ENCODE results near the gene STIM2.
"Not testable (repeated sequence)": the region's sequence is repeated elsewhere in the genome, so short reads cannot be mapped to it uniquely, and the experiment has no call there.

The STIM2 gene

DNA sequence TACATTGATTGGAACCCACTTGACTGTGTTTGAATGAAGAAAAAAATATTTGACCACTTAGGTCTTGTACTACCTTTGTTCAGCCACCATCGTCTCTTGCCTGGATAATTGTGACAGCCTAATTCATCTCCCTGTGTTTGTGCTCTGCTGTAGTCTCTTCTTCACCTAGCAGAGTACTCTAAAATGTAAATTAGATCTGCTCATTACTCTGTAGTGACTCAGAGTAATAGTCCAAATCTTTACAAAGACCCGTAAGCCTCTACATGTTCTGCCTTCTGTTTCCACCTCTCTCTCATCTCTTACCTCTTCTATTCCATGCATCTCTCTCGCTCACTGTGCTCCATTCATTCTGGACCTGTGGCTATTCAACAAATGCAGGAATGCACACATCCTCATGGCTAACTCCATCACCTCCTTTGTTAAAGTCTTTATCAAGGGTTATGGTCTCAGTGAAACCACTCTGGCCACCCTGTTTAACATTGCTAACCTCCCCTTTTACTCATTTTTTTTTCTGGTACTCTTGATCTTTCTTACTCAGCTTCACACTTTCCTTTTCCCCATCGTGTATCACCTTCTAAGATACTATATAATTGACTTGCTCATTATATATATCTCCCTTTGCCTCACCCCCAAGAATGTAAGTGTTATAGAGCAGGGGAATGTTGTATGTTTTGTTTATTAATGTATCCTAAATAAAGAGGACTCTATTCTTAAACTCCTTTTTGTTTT lies 98.4 kb downstream of the STIM2 start:
- DNase-seq: no peak

DNA sequence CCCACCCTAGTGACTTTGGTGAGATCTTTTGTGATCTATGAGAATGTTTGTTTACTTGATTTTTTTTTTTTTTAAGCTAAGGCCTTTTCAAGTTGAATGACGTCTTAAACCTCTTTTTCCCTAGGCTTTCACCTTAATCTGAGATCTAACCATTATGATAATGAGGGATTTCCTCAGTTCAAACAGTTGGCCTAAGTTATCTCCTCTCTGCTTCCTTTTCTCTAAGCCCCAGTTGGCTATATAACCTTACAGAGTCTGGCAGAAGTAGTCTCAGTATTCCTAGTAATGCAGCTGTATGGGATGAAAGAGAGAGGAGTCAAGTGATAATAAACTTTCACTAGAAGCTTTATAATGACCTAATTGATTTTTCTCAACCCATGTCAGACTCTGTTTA lies 99.0 kb downstream of the STIM2 start:
- no peak for DNase-seq

DNA sequence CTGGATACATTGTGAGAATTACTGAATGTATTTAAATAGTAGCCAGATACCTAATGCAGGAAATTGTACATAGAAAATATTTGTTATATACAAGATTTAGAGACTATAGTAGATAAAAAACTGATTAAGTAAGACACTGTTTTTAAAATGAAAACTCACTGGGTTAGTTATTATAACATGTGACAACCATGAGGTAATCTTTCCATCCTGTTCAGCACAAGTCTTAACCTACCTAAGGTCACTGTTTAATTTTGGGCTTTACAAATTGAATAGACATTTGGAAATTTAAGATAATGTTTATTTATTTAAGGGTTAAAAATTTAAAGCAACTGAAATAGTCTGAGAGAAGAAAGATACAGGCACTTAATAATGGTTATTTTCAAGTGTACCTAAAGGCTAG lies 102.1 kb downstream of the STIM2 start:
- no peak for DNase-seq

DNA sequence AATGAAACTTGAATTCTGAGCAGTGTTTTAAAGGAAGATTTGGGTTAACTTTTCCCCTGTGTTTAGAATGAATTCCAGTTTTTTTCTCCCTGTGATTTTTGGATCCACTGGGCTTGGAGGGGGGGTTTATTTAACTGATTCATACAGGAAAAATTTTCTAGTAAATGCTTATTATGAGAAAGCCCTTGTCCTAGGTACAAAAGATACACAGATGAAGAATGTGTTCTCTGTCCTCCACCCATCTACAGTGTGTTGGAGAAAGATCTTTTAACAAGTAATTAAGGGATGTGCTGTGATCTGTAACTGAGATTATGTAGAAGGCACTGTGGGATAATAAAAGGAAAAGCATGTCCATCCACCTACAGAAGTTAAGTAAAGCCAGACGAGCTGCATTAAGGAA lies 103.9 kb downstream of the STIM2 start:
- no peak for DNase-seq

DNA sequence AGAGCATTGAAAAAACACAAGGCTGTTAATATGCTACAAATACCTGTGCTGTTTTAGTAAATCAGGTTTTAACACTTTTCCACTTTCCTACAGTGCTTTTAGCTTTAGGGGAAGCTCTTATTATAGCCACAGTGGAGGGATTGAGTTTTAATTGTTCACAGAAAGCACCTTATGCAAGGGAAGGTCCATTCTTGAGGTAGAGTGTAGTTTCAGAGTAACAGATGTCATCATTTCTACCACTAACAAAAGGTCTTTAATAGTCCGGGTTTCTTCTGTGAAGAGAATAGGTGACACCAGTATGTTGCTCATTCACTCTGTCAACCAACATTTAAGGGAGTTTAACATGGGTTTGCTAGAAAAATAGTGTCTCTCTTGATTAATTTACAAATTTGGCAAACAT lies 104.4 kb downstream of the STIM2 start:
- no peak for DNase-seq

DNA sequence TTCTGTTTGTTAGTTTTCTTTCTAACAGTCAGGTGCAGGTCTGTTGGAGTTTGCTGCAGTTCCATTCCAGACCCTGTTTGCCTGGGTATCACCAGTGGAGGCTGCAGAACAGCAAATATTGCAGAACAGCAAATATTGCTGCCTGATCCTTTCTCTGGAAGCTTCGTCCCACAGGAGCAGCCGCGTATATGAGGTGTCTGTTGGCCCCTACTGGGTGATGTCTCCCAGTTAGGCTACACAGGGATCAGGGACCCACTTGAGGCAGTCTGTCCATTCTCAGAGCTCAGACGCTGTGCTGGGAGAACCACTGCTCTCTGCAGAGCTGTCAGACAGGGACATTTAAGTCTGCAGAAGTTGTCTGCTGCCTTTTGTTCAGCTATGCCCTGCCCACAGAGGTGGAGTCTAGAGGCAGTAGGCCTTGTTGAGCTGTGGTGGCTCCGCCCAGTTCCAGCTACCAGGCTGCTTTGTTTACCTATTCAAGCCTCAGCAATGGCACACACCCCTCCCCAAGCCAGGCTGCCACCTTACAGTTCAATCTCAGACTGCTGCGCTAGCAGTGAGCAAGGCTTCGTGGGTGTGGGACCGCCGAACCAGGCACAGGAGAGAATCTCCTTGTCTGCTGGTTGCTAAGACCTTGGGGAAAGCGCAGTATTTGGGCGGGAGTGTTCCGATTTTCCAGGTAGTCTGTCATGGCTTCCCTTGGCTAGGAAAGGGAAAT lies 115.0 kb downstream of the STIM2 start:
- DNase-seq: not testable (repeated sequence)

DNA sequence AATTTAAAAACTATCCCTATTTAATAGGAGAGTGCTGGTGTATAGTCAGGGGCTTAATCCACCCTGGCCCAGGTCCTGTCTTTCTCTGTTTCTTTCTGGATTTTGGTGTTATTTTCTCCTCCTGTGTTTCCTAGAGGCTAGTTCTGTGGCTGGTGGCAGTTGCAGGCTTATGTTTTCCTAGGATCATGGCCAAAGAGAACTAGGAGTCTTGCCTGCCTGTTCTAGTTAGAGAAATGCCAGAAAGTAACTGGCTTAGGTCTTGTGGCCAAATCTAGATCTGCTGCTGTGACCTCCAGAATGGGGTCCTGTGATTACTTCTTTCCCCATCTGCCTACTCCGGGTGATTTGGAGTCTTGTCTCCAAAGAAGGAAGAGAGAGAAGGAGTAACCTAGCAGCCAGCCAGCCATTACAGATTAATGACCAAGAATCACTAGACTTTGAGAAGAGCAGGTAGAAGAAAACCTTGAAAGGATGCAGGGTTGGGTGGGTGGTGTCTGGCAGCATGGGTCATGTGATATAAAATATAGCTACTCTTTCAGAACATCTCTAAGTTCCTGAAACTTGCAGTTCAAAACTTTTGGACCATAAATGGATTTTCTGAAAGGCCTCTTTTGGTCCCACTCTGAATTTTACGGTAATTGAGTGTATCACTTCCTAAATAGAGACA lies 117.9 kb downstream of the STIM2 start:
- DNase-seq: no peak

DNA sequence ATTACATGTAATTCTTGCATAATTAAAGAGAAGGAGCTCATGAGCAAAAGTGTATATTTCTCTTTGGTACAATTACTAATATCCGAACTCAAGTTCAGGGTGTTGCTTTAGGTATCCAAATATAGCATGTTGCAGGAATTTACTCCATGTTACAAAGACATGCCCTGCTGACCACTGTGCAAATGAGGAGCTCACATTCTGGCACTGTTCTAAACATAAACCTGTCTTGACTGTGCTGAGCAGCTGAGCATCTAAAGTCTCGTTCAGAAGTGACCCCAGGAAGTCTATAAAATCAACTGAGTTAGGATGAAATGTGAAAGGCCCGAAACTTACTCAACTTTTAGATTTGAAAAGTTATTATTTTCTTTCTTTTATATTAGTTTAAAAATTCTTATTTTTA lies 124.3 kb downstream of the STIM2 start:
- no peak for DNase-seq

DNA sequence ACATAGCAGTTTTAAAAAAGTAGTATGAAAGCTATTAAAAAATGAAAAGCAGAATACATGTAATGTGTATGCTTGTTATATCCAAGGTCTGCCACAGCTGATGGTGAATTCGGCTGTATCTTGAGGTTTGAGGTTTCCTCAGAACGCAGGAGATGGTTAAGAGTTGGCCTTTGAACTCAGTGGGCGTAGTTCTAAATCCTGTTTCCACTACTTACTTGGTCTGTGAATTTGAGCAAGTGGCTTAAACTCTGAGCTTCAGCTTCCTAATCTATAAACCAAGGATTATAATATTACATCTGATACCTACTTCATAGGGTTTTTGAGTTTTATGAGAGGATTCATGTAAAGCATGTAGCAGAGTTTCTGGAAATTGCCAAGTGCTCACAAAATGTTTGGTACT lies 125.2 kb downstream of the STIM2 start:
- DNase-seq: peak; percentile 61

DNA sequence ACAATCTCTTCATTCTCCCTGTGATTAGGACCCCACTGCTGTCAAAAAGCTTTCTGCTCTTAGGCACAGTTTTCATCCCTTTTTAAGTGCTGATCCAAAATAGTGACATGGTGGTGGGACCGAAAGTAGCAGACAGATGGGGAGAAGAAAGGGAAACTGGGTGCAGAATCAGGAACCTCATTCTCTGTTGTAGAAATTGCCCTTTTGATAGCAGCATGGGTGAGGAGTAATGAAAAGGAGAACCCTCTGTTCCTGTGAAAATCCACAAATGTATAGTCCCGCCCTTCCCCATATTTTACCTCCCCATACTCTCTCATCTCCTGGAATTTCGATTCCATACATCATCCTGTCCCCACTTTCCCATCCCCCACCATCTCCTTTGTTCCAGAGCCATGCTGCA lies 126.5 kb downstream of the STIM2 start:
- no peak for DNase-seq

DNA sequence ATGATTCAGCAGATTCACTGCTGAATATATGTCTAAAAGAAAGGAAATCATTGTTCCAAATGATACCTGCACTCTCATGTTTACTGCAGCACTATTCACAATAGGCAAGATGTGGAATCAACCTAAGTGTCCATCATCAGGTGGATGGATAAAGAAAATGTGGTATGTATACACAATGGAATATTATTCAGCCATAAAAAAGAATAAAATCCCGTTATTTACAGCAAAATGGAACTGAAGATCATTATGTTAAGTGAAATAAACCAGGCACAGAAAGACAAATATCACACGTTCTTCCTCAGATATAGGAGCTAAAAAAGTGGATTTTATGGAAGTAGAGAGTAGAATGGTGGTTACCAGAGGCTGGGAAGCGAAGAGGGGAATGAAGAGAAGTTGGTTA lies 130.4 kb downstream of the STIM2 start:
- DNase-seq: no peak

DNA sequence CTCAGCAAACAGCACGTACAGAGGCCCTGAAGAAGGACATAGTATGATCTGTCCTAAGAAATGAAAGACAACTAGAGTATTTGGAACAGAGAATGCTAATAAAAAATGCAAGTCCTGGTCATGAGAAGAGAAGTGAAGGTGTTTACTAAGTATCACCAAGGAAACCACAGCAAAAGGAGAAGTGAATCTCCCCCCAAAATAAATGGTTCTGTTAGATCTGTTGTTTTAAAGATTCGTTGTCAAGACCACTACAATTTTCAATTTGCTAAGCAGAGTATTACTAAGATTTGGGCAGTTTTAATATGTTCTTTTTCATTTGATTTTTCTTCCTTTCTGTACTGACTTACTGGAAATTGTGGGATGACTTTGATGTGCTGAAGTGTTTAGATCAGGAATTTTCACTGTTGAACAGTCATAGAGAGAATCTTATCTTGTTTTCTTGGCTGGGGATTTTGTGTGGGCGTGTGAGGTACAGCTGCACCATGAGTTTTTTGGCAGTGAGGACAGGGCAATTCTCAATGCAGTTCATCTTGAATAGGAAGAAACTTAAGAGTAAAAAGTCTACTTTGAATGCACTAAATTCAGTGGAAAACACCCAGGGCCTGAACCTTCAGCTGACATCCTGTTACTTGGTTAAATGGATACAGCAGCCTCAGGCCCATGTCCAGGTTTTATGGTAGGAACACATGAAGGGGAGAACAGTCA lies 132.2 kb downstream of the STIM2 start:
- peak; percentile 64 for DNase-seq

DNA sequence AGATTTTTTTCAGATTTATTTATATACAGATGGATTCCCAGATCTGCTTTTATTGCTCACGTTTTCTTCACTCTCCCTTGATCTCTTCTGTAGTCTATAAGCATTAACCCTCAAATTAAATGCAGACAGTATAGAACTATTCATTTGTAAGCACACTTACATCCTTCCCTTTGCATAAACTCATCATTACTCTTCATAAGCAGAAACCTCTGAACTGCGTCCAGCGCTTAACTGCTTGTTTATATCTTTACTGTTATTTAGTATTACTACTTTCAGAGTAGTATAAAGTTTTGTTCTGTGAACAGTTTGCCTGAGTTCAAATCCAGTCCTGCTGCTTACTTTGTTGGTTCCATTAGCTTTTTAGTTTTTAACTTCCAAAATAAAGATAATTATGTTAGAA lies 132.9 kb downstream of the STIM2 start:
- no peak for DNase-seq

DNA sequence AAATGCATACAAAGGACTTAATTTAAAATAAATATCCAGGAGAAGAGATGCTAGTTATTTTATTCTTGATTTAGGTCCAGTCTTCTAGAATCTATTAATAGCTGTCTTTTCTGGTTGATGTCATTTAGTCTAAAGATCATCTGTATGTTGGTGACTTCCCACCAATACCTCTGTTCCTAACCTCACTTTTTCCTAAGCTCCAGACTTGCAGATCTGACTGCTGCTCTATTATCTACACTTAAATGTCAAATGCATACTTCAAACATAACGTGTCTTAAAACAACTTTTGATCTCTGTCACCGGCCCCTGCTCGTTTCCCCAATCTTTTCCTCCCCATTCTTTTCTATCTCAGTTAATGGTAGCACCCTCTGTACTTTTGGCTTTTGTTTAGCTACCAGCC lies 133.3 kb downstream of the STIM2 start:
- no peak for DNase-seq

DNA sequence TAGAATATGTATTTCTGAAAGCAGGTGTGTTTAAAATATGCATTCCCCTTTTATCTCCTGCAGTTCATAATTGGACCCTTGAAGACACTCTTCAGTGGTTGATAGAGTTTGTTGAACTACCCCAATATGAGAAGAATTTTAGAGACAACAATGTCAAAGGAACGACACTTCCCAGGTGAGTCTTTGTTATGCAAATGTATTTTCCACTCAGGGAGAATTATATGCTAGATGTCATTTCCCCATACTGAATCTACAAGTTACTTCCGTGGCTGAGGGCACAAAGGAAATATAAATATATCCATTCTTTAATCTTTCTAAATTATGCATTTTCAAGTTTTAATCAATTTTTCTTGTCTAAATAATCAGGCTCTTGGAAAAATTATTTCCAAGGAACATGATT lies 134.7 kb downstream of the STIM2 start:
- DNase-seq: no peak

DNA sequence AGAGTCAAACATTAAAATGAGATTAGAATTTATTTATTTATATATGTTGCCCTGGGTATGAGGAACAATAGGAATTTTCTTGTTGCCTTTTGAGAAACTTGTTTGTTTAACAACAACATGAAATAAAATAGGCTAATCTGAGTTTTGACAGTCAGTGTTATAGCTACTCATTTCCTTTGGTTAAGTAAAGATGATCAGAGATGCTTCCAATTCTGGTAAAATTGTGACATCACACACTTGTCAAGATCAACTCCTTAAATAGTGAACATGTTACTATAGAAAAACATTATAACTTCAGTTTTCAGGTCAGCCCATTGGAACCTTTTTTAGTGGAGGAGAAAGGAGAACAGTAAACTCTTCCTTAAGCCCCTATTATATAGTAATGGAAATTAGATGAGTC lies 136.1 kb downstream of the STIM2 start:
- no peak for DNase-seq

DNA sequence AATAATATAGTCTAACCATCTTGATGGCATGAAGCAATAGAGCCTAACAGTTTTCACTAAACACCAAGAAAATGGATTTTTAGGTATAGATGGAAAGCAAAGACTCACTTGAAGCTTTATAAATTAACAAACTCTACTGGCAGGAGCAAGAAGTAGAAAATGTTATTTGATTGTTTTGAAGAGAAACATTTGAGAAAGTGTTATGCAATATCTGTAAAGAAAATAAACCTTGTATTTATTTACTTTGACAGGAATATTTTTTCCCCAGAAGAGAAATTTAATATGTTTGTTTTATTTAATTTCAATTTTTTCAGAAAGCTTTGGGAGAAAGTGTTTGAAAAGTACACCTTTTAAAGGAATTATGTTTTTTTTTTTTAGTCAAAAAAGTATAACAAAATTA lies 139.0 kb downstream of the STIM2 start:
- DNase-seq: no peak

DNA sequence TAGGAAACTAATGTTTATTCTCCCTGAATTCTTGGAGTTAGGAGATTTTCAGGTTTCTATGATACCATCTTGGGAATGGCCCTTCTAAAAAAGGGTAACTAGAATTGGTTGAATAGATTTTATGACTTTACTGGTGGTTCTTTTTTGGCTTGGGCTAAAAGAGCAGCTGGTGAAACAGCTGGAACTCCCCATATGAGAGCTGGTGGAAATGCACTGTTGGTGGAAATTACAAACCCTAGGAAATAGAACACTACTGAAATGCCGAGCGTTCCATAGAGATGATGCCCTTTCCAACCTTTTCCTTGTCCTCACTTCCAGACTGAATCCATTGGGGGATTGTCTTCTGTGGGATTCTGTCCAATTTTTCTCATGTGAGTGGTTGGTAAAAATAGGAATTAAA lies 139.5 kb downstream of the STIM2 start:
- no peak for DNase-seq

DNA sequence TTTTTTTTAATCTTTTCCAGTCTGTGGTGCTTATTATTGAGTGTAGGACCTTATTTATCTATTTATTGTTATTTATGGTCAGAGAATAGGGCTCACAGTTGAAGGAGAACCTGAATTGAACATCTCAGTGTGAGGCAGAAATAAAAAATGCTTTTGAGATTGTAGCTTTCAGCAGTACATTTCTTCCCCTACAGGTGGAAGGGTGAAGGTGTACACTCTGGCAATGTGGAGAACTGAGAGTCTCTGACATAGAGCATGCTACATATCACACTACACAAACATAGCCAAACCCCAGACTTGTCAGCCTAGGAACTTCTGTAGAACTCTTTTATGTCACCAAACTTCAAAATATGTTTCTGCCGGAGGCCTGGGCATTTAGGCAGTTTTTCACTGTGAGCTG lies 140.2 kb downstream of the STIM2 start:
- no peak for DNase-seq

DNA sequence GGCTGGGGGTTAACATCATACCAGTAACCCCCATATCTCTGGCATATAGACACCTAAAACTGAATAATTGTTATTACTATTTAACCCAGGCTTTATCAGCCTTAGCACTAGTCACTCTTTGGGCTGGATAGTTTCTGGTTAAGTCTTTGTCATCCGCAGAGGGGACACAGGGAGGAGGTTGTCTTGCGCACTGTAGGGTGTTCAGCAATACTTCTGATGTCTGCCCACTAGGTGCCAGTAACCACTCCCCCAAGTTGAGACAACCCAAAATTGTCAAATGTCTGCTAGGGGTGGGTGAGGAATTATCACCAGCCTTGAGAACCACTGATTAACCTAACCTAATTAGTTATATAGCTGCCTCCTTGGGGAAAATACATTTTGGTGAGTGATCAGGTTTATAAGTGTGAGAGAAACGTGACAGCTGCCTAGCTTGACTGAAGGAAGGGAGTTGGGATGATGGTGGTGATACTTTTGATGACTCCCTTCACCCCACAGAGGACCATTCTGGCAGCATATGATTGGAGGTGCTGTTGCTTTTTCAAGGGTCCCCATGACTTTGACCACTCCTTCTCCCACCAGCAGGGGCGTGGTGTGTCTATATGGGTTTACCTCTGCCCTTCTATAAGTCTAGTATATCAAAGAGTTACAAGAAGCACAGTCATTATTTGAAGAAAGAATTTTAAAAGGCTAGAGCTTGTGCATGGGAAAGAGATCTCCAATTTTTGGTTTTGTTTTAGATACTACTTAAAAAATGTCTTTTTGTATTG lies 140.9 kb downstream of the STIM2 start:
- DNase-seq: no peak

DNA sequence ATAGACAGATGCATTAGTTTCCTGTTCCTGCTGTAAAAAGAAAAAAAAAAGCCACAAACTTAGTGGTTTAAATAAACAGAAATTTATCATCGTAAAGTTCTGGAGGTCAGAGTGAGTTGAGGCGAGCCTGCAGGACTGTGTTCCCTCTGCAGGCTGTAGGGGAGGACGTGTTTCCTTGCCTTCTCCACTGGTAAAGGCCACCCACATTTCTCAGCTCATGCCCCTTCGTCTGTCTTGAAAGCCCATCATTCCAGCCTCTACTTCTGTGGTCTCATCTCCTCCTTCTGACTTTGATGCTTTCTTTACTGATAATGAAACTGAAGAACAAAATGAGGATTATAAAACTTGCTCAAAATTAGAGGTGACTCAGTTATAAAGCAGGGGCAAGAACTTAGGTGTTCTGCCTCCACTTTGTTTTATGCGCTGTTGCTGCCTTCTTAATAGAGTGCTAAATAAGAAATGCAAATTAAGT lies 143.0 kb downstream of the STIM2 start:
- DNase-seq: no peak

DNA sequence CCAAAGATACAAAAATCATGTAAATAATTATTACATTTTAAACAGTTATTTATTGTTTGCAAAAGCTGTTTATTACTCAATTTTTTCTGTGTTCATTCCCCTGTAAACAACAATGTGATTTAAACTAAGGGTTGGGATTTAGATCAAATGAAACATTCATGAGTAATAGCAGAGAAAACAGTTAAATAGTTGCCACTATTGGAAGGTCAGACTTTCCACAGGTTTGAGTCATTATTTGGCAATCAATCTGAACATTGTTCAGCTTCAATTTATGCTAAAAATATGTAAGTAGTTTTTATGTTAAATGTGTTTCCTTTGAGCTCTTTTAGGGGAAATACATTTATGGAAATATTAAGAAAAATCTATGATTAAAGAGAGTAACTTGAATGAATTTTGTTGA lies 144.9 kb downstream of the STIM2 start:
- DNase-seq: no peak
